IMR-90 (cell line): Measurements from ENCODE around the gene C19orf85.

Source experiments
- CTCF ChIP-seq: conservative IDR thresholded peaks from 2 replicates; pipeline ENCODE4 v1.5.1; 2012; ENCODE audit warnings: mild to moderate bottlenecking, low read depth, low read length, improper control_type of control experiment
- MXI1 ChIP-seq: IDR thresholded peaks from 2 replicates; pipeline ENCODE4 v1.6.1; 2012; ENCODE audit warnings: low read depth, mild to moderate bottlenecking, low read length, moderate library complexity, borderline replicate concordance
- RCOR1 ChIP-seq: IDR thresholded peaks from 2 replicates; pipeline ENCODE4 v1.6.1; 2012; ENCODE audit warnings: mild to moderate bottlenecking, low read length, improper control_type of control experiment; ENCODE audit not compliant: insufficient replicate concordance

- TF ChIP-seq CTCF, result no peak
- TF ChIP-seq MXI1, result no peak
- TF ChIP-seq RCOR1, result no peak
Observed at GRCh38 chr19:55466241-55466614, 1.7 kb upstream of the C19orf85 start.
